WERI-Rb-1 (cell line): ENCODE measurements around the gene FBXO30.

Source experiments
- DNase-seq: peaks from one replicate; pipeline ENCODE4 v3.0.0-alpha.2; 2020
- H3K27ac ChIP-seq: fragments of 250-450 bp; sonication (Bioruptor Pico); 2 replicates; pipeline ENCODE4 v1.5.1; 2020; ENCODE audit warnings: mild to moderate bottlenecking, moderate library complexity
- H3K27me3 ChIP-seq: fragments of 250-450 bp; sonication (Bioruptor Pico); 2 replicates; pipeline ENCODE4 v1.5.1; 2021; ENCODE audit warnings: mild to moderate bottlenecking, low read depth, moderate library complexity; ENCODE audit not compliant: insufficient read depth, severe bottlenecking
- H3K36me3 ChIP-seq: fragments of 250-450 bp; sonication (Bioruptor Pico); 2 replicates; pipeline ENCODE4 v1.5.1; 2020; ENCODE audit warnings: mild to moderate bottlenecking, moderate library complexity
- H3K4me3 ChIP-seq: 2 replicates; pipeline ENCODE4 v1.5.1; 2011; ENCODE audit warnings: low read depth, mild to moderate bottlenecking, control low read depth, low read length
- H3K9me3 ChIP-seq: fragments of 250-450 bp; sonication (Bioruptor Pico); 2 replicates; pipeline ENCODE4 v1.5.1; 2021; ENCODE audit warnings: mild to moderate bottlenecking, moderate library complexity; ENCODE audit not compliant: severe bottlenecking
- CTCF ChIP-seq: IDR thresholded peaks from 2 replicates; pipeline ENCODE4 v1.5.1; 2011; ENCODE audit warnings: low read depth, mild to moderate bottlenecking, control low read depth, inconsistent platforms, low read length

The FBXO30 gene

GRCh38 chr6:145824344-145824743 is 9.7 kb upstream of the FBXO30 start:
- Histone ChIP-seq H3K4me3 (no peak overlapping the region), H3K36me3 (no peaks in the 10 kb centered on the region), H3K27me3 (no peaks in the 10 kb centered on the region), H3K9me3 (no peaks in the 10 kb centered on the region), H3K27ac (no peak overlapping the region)
- no peak for DNase-seq
- no peak for TF ChIP-seq CTCF

DNA sequence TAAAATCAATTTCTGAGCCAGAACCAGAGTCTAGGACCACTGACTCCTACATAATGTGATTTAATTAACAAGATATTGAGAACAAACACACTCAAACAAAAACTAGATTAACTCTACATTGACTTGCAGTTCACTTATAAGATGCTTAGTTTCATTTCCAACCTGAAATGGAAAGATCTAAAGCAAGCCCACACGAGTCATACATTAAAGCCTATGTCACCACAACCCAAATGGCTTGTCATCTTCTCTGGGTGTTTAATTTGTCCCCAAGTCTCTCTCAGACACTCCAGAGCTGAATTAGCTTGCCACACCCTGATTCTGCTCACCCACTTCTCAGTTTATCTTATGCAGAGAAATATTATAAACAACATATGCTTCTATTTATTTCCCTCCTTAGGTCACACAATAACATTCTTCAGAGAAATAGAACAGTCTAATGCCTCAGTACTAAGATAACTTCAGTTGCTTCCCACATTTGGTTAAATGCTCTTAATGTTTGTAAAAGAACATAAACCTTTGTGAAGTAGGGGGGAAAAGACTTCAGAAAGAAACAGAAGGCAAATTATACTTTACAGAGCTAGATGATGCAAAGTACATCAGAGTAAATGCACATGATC is 8.8 kb upstream of the FBXO30 start:
- Histone ChIP-seq H3K27ac (no peak overlapping the region), H3K9me3 (no peaks in the 10 kb centered on the region), H3K36me3 (no peaks in the 10 kb centered on the region), H3K4me3 (no peak overlapping the region), H3K27me3 (no peaks in the 10 kb centered on the region)
- no peak for TF ChIP-seq CTCF
- DNase-seq: no peak

DNA sequence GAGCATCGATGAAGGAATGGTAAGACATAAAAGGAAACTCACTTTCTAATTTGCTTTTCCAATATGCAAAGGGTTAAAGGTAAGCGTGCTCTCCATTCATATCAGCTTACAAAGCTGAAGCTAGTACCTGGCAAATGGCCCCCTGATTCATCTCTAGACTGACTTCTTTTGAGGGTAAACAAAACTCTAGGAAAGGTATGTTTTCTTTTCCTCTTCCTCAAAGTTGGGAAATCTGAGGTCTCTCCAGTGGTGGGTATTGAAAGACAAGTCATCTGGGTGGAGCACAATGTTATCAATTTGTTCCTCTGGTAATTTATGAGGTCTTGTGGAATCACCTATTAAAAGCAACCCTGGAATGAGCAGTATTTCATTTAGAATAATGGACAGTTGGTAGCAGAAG is 7.9 kb upstream of the FBXO30 start:
- Histone ChIP-seq H3K9me3 (no peaks in the 10 kb centered on the region), H3K36me3 (no peaks in the 10 kb centered on the region), H3K27me3 (no peaks in the 10 kb centered on the region), H3K27ac (no peak overlapping the region), H3K4me3 (no peak overlapping the region)
- no peak for DNase-seq
- no peak for TF ChIP-seq CTCF

DNA sequence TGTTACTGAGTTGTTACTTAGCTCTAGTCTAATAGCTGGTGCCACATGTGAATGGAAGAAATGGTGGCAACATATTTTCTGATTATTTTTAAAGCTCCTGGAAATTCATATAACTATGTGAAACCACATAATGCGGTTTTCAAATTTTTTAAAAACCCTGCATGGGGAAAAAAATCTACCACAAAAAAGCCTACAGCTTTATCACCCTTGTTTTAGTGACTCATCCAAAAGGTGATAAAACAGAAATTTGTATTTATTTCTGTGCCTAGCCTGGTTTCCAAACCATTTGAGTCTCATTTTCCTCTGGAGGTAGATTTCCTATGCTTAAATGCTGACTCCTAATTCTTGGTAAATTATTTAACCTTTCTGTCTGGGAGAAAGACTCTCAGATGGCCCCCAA is 5.4 kb upstream of the FBXO30 start:
- no peaks in the 10 kb centered on the region for H3K9me3 ChIP-seq
- DNase-seq: no peak
- no peaks in the 10 kb centered on the region for H3K36me3 ChIP-seq
- no peak overlapping the region for H3K27ac ChIP-seq
- H3K4me3 ChIP-seq: no peak overlapping the region
- H3K27me3 ChIP-seq: no peaks in the 10 kb centered on the region
- no peak for TF ChIP-seq CTCF

GRCh38 chr6:145818796-145819195 is 4.2 kb upstream of the FBXO30 start:
- no peak for DNase-seq
- H3K36me3 ChIP-seq: peaks cover 4% of the 10 kb centered on the region; the same call in 1 of the 2 replicates
- H3K9me3 ChIP-seq: no peaks in the 10 kb centered on the region
- no peak overlapping the region for H3K4me3 ChIP-seq
- no peak overlapping the region for H3K27ac ChIP-seq
- H3K27me3 ChIP-seq: no peaks in the 10 kb centered on the region
- no peak for TF ChIP-seq CTCF

- Histone ChIP-seq H3K9me3 (no peaks in the 10 kb centered on the region), H3K27ac (no peak overlapping the region), H3K4me3 (no peak overlapping the region), H3K36me3 (peaks cover 4% of the 10 kb centered on the region; the same call in 1 of the 2 replicates), H3K27me3 (no peaks in the 10 kb centered on the region)
- TF ChIP-seq CTCF: no peak
- no peak for DNase-seq
Measured at GRCh38 chr6:145816392-145816791, 1.8 kb upstream of the FBXO30 start.
